OCI-LY7 (cell line): Measurements from ENCODE around the gene PROKR1. TPM values are rescaled to one million over a fixed set of nuclear protein-coding genes. Genes with fewer than 3 reads are reported as not detected.

ENCODE experiments used
- BruUV-seq: library from RNA; stranded (reverse); fragments of 400-500 nt; replicated peaks from 2 replicates; lab custom pipeline; 2021; lab: Mats Ljungman, UMichigan
- CTCF ChIA-PET: fragments of 300-600 bp; sonication (Branson Sonifier 250); formaldehyde crosslinking; loops from one replicate; lab custom pipeline; 2022; ENCODE audit warnings: antibody characterized with exemption; ENCODE audit not compliant: unreplicated experiment; lab: Charles Lee
- POLR2A ChIA-PET: fragments of 300-600 bp; sonication (Branson Sonifier 250); formaldehyde crosslinking; loops from one replicate; lab custom pipeline; 2022; ENCODE audit warnings: antibody characterized with exemption; lab: Charles Lee
- DNase-seq: peaks from one replicate; pipeline ENCODE4 v3.0.0-alpha.2; 2015; ENCODE audit warnings: low spot score
- H2AFZ ChIP-seq: fragments of 200-600 bp; sonication (generic), shearing (Covaris generic); 2 replicates; pipeline ENCODE4 v1.6.1; 2014; ENCODE audit warnings: mild to moderate bottlenecking, antibody characterized with exemption, low read length, moderate library complexity
- H3K27ac ChIP-seq: fragments of 200-600 bp; sonication (generic); 2 replicates; pipeline ENCODE4 v1.5.1; 2014; ENCODE audit warnings: mixed run types, low read depth, mild to moderate bottlenecking, moderate library complexity, low read length, inconsistent platforms; ENCODE audit not compliant: poor library complexity, severe bottlenecking
- H3K36me3 ChIP-seq: fragments of 200-600 bp; sonication (generic); 2 replicates; pipeline ENCODE4 v1.6.1; 2014; ENCODE audit warnings: mild to moderate bottlenecking, antibody characterized with exemption, low read length, moderate library complexity, mixed read lengths; ENCODE audit not compliant: insufficient read depth
- H3K4me1 ChIP-seq: fragments of 200-600 bp; sonication (generic); 2 replicates; pipeline ENCODE4 v1.5.1; 2014; ENCODE audit warnings: mild to moderate bottlenecking, low read length; ENCODE audit not compliant: insufficient read depth, poor library complexity, severe bottlenecking
- H3K4me2 ChIP-seq: fragments of 200-600 bp; sonication (generic); 2 replicates; pipeline ENCODE4 v1.6.1; 2014; ENCODE audit warnings: mild to moderate bottlenecking, low read length
- H3K4me3 ChIP-seq: fragments of 200-600 bp; sonication (generic); 2 replicates; pipeline ENCODE4 v1.5.1; 2014; ENCODE audit warnings: mild to moderate bottlenecking, low read depth, low read length; ENCODE audit not compliant: poor library complexity, severe bottlenecking
- H3K79me2 ChIP-seq: fragments of 200-600 bp; sonication (generic); 2 replicates; pipeline ENCODE4 v1.6.1; 2016; ENCODE audit warnings: low read depth, mild to moderate bottlenecking, low read length, moderate library complexity, mixed read lengths; ENCODE audit not compliant: insufficient read depth
- H3K9me2 ChIP-seq: fragments of 200-600 bp; sonication (generic); 2 replicates; pipeline ENCODE4 v1.6.1; 2016; ENCODE audit warnings: mild to moderate bottlenecking, low read length, mixed read lengths; ENCODE audit not compliant: insufficient read depth
- H3K9me3 ChIP-seq: fragments of 200-600 bp; sonication (generic); 2 replicates; pipeline ENCODE4 v1.6.1; 2014; ENCODE audit warnings: mild to moderate bottlenecking, mixed run types, low read length, mixed read lengths
- H4K20me1 ChIP-seq: fragments of 200-600 bp; sonication (generic); 2 replicates; pipeline ENCODE4 v1.6.1; 2014; ENCODE audit warnings: mild to moderate bottlenecking, antibody characterized with exemption, low read length, moderate library complexity, mixed read lengths; ENCODE audit not compliant: insufficient read depth
- EZH2phosphoT487 ChIP-seq: fragments of 200-600 bp; sonication (generic); IDR thresholded peaks from 2 replicates; pipeline ENCODE4 v1.6.1; 2018; ENCODE audit warnings: low read depth, borderline replicate concordance, mild to moderate bottlenecking, mixed run types, antibody characterized with exemption, low read length, moderate library complexity, mixed read lengths
- intact Hi-C: fragments of 100-400 bp; cut with micrococcal nuclease; formaldehyde crosslinking; loops from one replicate; pipeline ENCODE4 v1.10.0; 2022; ENCODE audit not compliant: unreplicated experiment
- total RNA-seq, 2 experiments: library from RNA; depleted of rRNA in 1 of 2; stranded (reverse); fragments of >200 nt in 1 of 2; shearing (Covaris generic) in 1 of 2; gene quantifications; 2 replicates each; pipeline ENCODE4 v1.2.3, GENCODE V29; 2014 to 2022
- TF ChIP-seq, protein P1 (sequence below): fragments of 200-600 bp; sonication (generic); conservative IDR thresholded peaks from 2 replicates; pipeline ENCODE4 v1.5.1; 2014; ENCODE audit warnings: mild to moderate bottlenecking, antibody characterized with exemption, low read length, moderate library complexity, mixed read lengths

The PROKR1 gene
- total RNA-seq, 2 experiments from 2014 or later, result 0.28 TPM; not detected in 1

GRCh38 chr2:68650645-68651044, 7.3 kb downstream of the PROKR1 start:
- intact Hi-C loops, result no loop called here
- H3K9me2 ChIP-seq, result no peaks in the 10 kb centered on the region
- no peak for DNase-seq
- ChIA-PET POLR2A (interaction anchor here (0.8 kb wide), 1 partner anchor 150 kb away, joined by 3 read pairs; no protein-coding TSS in a partner anchor), CTCF (no interaction called here)
- no peaks in the 10 kb centered on the region for H3K36me3 ChIP-seq
- no TSS peak for BruUV-seq
- no peak overlapping the region for H3K4me2 ChIP-seq
- TF ChIP-seq, protein P1, sequence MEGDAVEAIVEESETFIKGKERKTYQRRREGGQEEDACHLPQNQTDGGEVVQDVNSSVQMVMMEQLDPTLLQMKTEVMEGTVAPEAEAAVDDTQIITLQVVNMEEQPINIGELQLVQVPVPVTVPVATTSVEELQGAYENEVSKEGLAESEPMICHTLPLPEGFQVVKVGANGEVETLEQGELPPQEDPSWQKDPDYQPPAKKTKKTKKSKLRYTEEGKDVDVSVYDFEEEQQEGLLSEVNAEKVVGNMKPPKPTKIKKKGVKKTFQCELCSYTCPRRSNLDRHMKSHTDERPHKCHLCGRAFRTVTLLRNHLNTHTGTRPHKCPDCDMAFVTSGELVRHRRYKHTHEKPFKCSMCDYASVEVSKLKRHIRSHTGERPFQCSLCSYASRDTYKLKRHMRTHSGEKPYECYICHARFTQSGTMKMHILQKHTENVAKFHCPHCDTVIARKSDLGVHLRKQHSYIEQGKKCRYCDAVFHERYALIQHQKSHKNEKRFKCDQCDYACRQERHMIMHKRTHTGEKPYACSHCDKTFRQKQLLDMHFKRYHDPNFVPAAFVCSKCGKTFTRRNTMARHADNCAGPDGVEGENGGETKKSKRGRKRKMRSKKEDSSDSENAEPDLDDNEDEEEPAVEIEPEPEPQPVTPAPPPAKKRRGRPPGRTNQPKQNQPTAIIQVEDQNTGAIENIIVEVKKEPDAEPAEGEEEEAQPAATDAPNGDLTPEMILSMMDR, result no peak
- TF ChIP-seq EZH2phosphoT487, result no peak
- H3K9me3 ChIP-seq, result no peaks in the 10 kb centered on the region
- no peak overlapping the region for H3K4me3 ChIP-seq
- no peaks in the 10 kb centered on the region for H3K79me2 ChIP-seq
- H2AFZ ChIP-seq, result no peak overlapping the region
- no peak overlapping the region for H3K27ac ChIP-seq
- H4K20me1 ChIP-seq, result no peaks in the 10 kb centered on the region
- H3K4me1 ChIP-seq, result no peaks in the 10 kb centered on the region

- ChIA-PET CTCF (no interaction called here), POLR2A (interaction anchor here (0.6 kb wide), 2 partner anchors 57 to 828 kb away, joined by 3 to 5 read pairs; no protein-coding TSS in a partner anchor)
- Histone ChIP-seq H3K79me2 (no peaks in the 10 kb centered on the region), H3K4me2 (no peak overlapping the region), H3K4me1 (no peaks in the 10 kb centered on the region), H3K36me3 (no peaks in the 10 kb centered on the region), H2AFZ (no peak overlapping the region), H3K9me2 (no peaks in the 10 kb centered on the region), H4K20me1 (no peaks in the 10 kb centered on the region), H3K9me3 (no peaks in the 10 kb centered on the region), H3K27ac (no peak overlapping the region), H3K4me3 (no peak overlapping the region)
- BruUV-seq, result no TSS peak
- DNase-seq, result no peak
- intact Hi-C loops, result no loop called here
- TF ChIP-seq, protein P1, result no peak
- TF ChIP-seq EZH2phosphoT487, result no peak
Observed at GRCh38 chr2:68653034-68653433, 9.7 kb downstream of the PROKR1 start.

DNA sequence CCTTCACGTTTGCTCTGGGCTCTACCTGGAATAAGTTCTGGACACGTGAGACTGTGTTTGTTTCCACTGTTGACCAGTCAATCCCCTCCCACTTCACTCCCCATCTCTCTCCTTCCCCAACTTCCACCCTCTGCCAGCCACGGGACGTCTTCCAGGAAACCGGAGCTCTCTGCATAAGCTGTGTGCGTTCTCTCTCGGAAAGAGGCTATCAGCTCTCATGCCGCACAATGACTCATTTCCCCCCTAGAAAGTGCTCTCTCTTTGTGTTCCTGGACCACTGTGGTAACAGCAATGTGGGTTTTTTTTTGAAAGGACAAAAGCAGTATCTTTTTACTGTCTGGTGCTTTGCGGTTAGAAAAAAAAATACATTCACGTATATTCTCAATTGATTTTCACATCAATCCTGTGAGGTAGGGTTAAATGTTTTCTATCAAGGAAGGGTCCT, 10.2 kb downstream of the PROKR1 start:
- Histone ChIP-seq H3K9me3 (no peaks in the 10 kb centered on the region), H3K36me3 (no peaks in the 10 kb centered on the region), H3K9me2 (no peaks in the 10 kb centered on the region), H2AFZ (no peak overlapping the region), H3K4me3 (no peak overlapping the region), H4K20me1 (no peaks in the 10 kb centered on the region), H3K79me2 (no peaks in the 10 kb centered on the region), H3K4me2 (no peak overlapping the region), H3K4me1 (no peaks in the 10 kb centered on the region), H3K27ac (no peak overlapping the region)
- DNase-seq, result no peak
- TF ChIP-seq, protein P1, result no peak
- TF ChIP-seq EZH2phosphoT487, result no peak
- ChIA-PET CTCF (no interaction called here), POLR2A (no interaction called here)
- no TSS peak for BruUV-seq
- intact Hi-C loops, result no loop called here
